ENCODE results near the gene ANXA2.

ANXA2 gene

DNA sequence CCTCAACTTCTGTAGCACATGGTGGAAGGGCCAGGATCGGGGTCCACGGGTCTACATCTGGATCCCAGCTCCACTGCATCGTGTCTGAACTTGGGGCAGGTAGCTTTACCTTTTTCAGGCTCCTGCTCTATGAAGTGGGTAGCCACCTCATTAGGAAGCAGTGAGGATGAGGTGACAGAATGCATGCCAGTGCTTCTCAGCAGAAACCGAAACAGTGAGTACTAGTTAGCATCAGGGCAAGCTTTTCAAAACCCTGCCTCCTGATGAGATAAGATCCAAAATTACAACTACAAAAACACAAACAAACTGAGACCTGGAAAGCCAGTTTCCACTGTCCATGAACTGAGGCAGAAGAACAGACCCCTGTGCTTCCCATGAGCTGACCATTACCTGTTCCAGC lies 77.4 kb downstream of the ANXA2 start:
- Mint-ChIP-seq H3K27me3 (ENCODE audit: low read depth) (peaks cover 31% of the 10 kb centered on the region), H3K4me1 (no peaks in the 10 kb centered on the region), H3K4me3 (no peak overlapping the region), H3K9me3 (no peaks in the 10 kb centered on the region), H3K27ac (no peak overlapping the region), H3K36me3 (ENCODE audit: low read depth) (no peaks in the 10 kb centered on the region)
- TF ChIP-seq, protein P1, sequence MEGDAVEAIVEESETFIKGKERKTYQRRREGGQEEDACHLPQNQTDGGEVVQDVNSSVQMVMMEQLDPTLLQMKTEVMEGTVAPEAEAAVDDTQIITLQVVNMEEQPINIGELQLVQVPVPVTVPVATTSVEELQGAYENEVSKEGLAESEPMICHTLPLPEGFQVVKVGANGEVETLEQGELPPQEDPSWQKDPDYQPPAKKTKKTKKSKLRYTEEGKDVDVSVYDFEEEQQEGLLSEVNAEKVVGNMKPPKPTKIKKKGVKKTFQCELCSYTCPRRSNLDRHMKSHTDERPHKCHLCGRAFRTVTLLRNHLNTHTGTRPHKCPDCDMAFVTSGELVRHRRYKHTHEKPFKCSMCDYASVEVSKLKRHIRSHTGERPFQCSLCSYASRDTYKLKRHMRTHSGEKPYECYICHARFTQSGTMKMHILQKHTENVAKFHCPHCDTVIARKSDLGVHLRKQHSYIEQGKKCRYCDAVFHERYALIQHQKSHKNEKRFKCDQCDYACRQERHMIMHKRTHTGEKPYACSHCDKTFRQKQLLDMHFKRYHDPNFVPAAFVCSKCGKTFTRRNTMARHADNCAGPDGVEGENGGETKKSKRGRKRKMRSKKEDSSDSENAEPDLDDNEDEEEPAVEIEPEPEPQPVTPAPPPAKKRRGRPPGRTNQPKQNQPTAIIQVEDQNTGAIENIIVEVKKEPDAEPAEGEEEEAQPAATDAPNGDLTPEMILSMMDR (IDR thresholded peaks at IDR 0.05; ENCODE audit: unreplicated experiment in 3 of 3) = no peak

DNA sequence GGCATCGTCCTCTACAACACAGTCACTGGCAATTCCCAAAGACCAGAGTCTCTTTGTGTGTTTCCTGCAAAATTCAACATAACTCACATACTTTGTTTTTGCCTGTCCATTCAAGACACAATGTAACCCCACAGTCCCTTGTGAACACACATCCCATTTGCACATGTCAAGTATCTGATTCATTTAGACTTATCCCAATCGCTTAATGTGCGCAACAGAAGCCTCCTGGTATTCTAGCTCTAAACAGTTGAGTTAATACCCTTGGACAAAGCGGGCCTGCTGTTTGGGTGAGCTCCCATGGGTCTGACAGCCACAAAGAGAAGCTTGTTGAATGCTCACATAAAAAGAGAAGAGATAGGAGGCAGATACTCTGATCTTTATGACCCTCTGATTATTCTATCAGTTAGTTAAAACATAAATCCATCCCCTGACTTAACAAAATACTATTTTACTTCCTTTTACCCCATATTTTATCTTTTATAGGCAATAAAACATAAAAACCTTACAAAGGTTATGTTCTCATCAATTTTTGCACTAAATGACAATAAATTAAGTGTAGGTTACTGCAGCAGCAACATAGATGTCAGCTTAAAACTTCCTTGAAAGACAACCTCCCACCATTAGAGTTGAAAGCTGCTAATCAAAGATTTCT lies 79.4 kb downstream of the ANXA2 start:
- no peak overlapping the region for H3K4me3 Mint-ChIP-seq
- TF ChIP-seq, protein P1 (IDR thresholded peaks at IDR 0.05; ENCODE audit: unreplicated experiment in 3 of 3) = no peak
- H3K36me3 Mint-ChIP-seq (ENCODE audit: low read depth) = no peaks in the 10 kb centered on the region
- H3K9me3 Mint-ChIP-seq = no peaks in the 10 kb centered on the region
- H3K4me1 Mint-ChIP-seq = no peaks in the 10 kb centered on the region
- peaks cover 22% of the 10 kb centered on the region for H3K27me3 Mint-ChIP-seq (ENCODE audit: low read depth)
- H3K27ac Mint-ChIP-seq = no peak overlapping the region

DNA sequence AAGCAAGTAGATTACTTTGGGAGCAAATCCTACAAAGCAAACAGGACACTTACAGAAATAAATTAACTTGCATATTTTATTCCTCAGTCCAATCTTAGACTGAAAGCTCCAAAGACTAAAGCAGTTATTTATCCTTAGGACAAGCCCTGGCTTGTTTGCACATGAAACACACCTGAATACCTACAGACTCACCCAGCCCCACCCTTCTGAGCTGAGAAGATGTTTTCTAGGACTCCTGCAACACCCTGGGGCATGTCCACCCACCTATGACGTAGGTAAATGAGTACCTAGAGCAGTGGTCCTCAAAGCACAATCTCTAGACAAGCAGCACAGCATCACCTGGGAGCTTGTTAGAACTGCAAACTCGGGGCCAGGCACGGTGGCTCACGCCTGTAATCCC lies 80.8 kb downstream of the ANXA2 start:
- TF ChIP-seq, protein P1 (IDR thresholded peaks at IDR 0.05; ENCODE audit: unreplicated experiment in 3 of 3) = no peak
- Mint-ChIP-seq H3K9me3 (no peaks in the 10 kb centered on the region), H3K27ac (no peak overlapping the region), H3K36me3 (ENCODE audit: low read depth) (no peaks in the 10 kb centered on the region), H3K27me3 (ENCODE audit: low read depth) (peaks cover 15% of the 10 kb centered on the region), H3K4me3 (no peak overlapping the region), H3K4me1 (no peaks in the 10 kb centered on the region)

DNA sequence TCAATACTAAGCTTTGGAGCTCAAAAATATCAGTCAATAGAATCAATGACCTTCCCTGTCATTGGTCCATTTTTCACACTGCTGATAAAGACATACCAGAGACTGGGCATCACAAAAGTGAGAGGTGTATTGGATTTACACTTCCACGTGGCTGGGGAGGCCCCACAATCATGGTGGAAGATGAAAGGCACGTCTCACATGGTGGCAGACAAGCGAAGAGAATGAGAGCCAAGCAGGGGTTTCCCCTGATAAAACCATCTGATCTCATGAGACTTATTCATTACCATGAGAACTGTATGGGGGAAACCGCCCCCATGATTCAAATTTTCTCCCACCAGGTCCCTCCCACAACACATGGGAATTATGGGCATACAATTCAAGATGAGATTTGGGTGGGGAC lies 81.9 kb downstream of the ANXA2 start:
- no peak overlapping the region for H3K4me3 Mint-ChIP-seq
- no peaks in the 10 kb centered on the region for H3K4me1 Mint-ChIP-seq
- H3K27ac Mint-ChIP-seq = no peak overlapping the region
- no peaks in the 10 kb centered on the region for H3K36me3 Mint-ChIP-seq (ENCODE audit: low read depth)
- no peaks in the 10 kb centered on the region for H3K9me3 Mint-ChIP-seq
- peaks cover 19% of the 10 kb centered on the region for H3K27me3 Mint-ChIP-seq (ENCODE audit: low read depth)
- TF ChIP-seq, protein P1 (IDR thresholded peaks at IDR 0.05; ENCODE audit: unreplicated experiment in 3 of 3) = no peak

DNA sequence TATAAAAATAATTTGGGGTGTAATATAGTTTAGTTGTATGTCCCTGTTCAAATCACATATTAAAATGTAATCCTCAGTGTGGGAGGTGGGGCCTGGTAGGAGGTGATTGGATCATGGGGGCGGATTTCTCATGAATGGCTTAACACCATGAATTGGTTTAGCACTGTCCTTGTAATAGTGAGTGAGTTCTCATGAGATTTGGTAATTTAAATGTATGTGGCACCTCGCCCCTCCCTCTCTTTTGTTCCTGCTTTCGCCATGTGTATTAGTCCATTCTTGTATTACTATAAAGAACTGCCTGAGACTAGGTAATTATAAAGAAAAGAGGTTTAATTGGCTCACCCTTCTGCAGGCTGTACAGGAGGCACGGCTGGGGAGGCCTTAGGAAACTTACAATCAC lies 83.9 kb downstream of the ANXA2 start:
- Mint-ChIP-seq H3K36me3 (ENCODE audit: low read depth) (no peaks in the 10 kb centered on the region), H3K27ac (no peak overlapping the region), H3K9me3 (no peaks in the 10 kb centered on the region), H3K4me3 (no peak overlapping the region), H3K27me3 (ENCODE audit: low read depth) (peaks cover 19% of the 10 kb centered on the region), H3K4me1 (no peaks in the 10 kb centered on the region)
- TF ChIP-seq, protein P1 (IDR thresholded peaks at IDR 0.05; ENCODE audit: unreplicated experiment in 3 of 3) = no peak

DNA sequence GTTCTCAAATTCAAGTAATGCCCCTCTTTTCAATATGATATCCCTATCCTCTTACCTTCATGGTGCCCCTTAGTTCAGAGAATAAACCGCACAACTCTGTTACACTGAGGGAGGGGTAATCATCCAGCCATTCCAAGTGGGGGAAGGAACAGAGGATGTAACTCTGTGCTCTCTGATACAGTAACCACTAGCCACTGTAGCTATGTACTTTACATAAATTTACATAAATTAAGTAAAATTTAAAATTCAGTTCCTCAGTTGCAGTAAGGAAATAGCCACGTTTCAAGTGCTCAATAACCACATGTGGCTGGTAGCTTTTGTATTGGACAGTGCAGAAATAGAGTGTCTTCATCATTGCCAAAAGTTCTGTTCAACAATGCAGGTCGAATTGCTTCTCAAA lies 90.8 kb downstream of the ANXA2 start:
- Mint-ChIP-seq H3K36me3 (ENCODE audit: low read depth) (no peaks in the 10 kb centered on the region), H3K4me1 (no peaks in the 10 kb centered on the region), H3K9me3 (peaks cover 6% of the 10 kb centered on the region), H3K27ac (no peak overlapping the region), H3K27me3 (ENCODE audit: low read depth) (peaks cover 5% of the 10 kb centered on the region), H3K4me3 (no peak overlapping the region)
- TF ChIP-seq, protein P1 (IDR thresholded peaks at IDR 0.05; ENCODE audit: unreplicated experiment in 3 of 3) = no peak
